ENCODE results near the gene FMNL2. TPM values are rescaled to one million over a fixed set of nuclear protein-coding genes. Genes with fewer than 3 reads are reported as not detected.
A peak's percentile ranks its signal among the peaks of the same experiment; 100 is the strongest.

Gene FMNL2
- total RNA-seq, 1 donor from 2014 or later = 23.4 TPM

GRCh38 chr2:152402780-152403759 is 68.1 kb downstream of the FMNL2 start:
- DNase-seq (ENCODE audit: low spot score) = no peak

- no peak for DNase-seq (ENCODE audit: low spot score)
These were observed 70.5 kb downstream of the FMNL2 start for GRCh38 chr2:152405206-152406118.

GRCh38 chr2:152406119-152406835 is 71.3 kb downstream of the FMNL2 start:
- DNase-seq (ENCODE audit: low spot score) = no peak

GRCh38 chr2:152406836-152407161 is 71.8 kb downstream of the FMNL2 start:
- no peak for DNase-seq (ENCODE audit: low spot score)

- peak; percentile 84 for DNase-seq (ENCODE audit: low spot score)
These were observed 72.3 kb downstream of the FMNL2 start for GRCh38 chr2:152407204-152407721.

- no peak for DNase-seq (ENCODE audit: low spot score)
These were observed 72.8 kb downstream of the FMNL2 start for GRCh38 chr2:152407806-152408205.

- DNase-seq (ENCODE audit: low spot score) = no peak
These were observed 73.3 kb downstream of the FMNL2 start for GRCh38 chr2:152408254-152408653.

GRCh38 chr2:152409386-152410164 is 74.6 kb downstream of the FMNL2 start:
- no peak for DNase-seq (ENCODE audit: low spot score)

GRCh38 chr2:152410165-152410597 is 75.2 kb downstream of the FMNL2 start:
- no peak for DNase-seq (ENCODE audit: low spot score)

GRCh38 chr2:152411154-152411553 is 76.2 kb downstream of the FMNL2 start:
- no peak for DNase-seq (ENCODE audit: low spot score)

- no peak for DNase-seq (ENCODE audit: low spot score)
These were observed 78.5 kb downstream of the FMNL2 start for GRCh38 chr2:152413228-152414030.

- no peak for DNase-seq (ENCODE audit: low spot score)
These were observed 80.3 kb downstream of the FMNL2 start for GRCh38 chr2:152415231-152415642.

- DNase-seq (ENCODE audit: low spot score) = no peak
These were observed 80.8 kb downstream of the FMNL2 start for GRCh38 chr2:152415796-152416195.

GRCh38 chr2:152418688-152419087 is 83.7 kb downstream of the FMNL2 start:
- peak; percentile 60 for DNase-seq (ENCODE audit: low spot score)

- DNase-seq (ENCODE audit: low spot score) = no peak
These were observed 85.0 kb downstream of the FMNL2 start for GRCh38 chr2:152419944-152420343.

- DNase-seq (ENCODE audit: low spot score) = no peak
These were observed 85.4 kb downstream of the FMNL2 start for GRCh38 chr2:152420363-152420762.

GRCh38 chr2:152420936-152421335 is 86.0 kb downstream of the FMNL2 start:
- DNase-seq (ENCODE audit: low spot score) = no peak

GRCh38 chr2:152421521-152422370 is 86.8 kb downstream of the FMNL2 start:
- DNase-seq (ENCODE audit: low spot score) = peak; percentile 90

GRCh38 chr2:152423684-152424083 is 88.7 kb downstream of the FMNL2 start:
- DNase-seq (ENCODE audit: low spot score) = no peak

Measured in umbilical cord (tissue), 2 donors.